Astrocyte of the cerebellum (primary cell): ENCODE data around the gene RNF167.

ENCODE experiments used
- DNase-seq: peaks from one replicate; pipeline ENCODE4 v3.0.0-alpha.2; 2011; ENCODE audit warnings: low read depth
- H3K4me3 ChIP-seq: 2 replicates; pipeline ENCODE4 v1.5.1; 2011; ENCODE audit warnings: mild to moderate bottlenecking, low read depth, low read length, moderate library complexity
- in situ Hi-C: cut with HindIII; loops from 2 replicates; pipeline ENCODE4 v1.10.0; 2017; ENCODE audit warnings: low sequenced_read_pairs
- TF ChIP-seq, protein P1 (sequence below): IDR thresholded peaks from 2 replicates; pipeline ENCODE4 v1.5.1; 2012; ENCODE audit warnings: low read length, low read depth, moderate library complexity, mild to moderate bottlenecking; ENCODE audit errors: missing control alignments

The RNF167 gene

DNA sequence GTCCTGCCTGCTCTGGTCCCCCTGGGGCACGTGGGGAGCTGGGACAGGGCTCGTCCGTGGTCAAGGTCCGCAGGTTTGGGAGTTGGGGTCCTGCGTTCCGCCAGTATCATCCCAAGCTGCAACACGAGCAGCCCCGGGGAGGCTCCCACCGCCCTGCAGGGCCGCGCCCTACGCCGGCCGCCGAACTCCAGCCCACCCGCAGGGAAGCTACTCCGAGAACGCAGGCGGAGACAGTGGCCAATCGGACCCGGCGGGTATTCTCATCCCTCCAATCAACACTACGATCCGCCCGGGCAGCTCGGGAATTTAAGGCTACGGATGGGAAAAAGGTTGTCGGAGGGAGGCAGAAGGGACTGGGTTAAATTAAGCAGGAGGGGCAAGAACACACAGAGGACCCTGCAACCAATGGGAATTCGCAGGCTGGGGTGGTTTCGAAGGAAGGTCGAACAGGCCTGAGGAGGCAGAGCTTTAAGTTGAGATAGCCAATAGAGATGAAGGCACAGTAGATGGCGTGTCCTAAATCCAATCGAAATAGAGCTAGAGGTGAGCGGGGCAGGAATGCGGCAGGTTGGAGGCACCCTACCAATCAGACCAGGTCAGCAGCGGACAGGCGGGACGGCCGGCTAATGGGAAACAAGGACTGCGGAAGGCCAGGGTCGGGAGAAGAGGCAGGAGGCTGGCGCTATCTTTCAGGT lies 26.9 kb downstream of the RNF167 start:
- TF ChIP-seq, protein P1, sequence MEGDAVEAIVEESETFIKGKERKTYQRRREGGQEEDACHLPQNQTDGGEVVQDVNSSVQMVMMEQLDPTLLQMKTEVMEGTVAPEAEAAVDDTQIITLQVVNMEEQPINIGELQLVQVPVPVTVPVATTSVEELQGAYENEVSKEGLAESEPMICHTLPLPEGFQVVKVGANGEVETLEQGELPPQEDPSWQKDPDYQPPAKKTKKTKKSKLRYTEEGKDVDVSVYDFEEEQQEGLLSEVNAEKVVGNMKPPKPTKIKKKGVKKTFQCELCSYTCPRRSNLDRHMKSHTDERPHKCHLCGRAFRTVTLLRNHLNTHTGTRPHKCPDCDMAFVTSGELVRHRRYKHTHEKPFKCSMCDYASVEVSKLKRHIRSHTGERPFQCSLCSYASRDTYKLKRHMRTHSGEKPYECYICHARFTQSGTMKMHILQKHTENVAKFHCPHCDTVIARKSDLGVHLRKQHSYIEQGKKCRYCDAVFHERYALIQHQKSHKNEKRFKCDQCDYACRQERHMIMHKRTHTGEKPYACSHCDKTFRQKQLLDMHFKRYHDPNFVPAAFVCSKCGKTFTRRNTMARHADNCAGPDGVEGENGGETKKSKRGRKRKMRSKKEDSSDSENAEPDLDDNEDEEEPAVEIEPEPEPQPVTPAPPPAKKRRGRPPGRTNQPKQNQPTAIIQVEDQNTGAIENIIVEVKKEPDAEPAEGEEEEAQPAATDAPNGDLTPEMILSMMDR: no peak
- peak; percentile 99 for DNase-seq
- in situ Hi-C loops: no loop called here
- peak overlapping the region; percentile 76 for H3K4me3 ChIP-seq

DNA sequence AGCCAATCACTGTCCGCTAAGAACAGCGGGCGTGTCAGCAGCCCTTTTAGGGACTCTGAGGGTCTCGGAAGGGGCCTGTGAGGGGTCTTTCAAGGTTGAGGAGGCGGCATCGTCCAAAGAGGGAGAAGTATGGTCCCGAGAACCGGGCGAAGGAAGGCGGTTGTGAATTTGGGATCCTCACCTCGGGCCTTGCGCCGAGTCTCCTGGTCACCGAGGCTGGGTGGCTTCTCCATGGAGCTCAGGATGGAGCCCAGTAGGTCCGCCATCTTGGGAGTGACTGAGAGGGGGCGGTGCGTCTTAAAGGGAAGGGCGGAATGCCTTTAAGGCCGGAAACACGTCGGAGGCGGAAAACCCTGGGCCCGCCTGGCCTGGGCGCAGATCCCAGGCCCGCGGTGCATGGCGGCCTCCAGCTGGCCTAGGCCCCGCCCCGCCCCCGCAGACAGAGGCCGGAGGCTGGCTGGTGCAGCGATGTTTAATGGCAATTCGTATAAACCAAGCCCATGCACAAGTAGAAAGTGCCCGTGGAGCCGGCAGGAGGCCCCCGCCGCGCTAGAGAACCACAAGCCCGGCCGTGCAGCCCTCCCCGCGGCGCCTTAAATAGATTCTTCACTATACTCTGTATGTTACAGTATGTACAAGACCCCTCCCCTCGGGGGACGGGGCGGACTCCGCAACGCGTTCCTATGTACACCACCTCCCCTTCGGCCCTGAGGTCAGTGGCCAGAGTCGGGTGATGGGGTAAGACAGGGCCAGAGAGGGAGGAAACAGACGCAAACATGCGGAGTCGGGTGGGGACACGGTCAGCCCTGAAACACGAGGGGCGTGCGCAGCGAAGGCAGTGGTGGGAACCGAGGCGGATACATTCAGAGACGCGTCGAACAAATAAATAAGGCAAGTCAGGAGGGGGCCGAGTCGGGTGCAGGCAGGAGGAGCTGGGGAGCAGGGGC lies 27.7 kb downstream of the RNF167 start, which contains the start of gene SPAG7:
Gene SPAG7 (minus strand): TSS at position 279 of the 947 bp plus-strand sequence. CDS start 13 bp downstream, at position 266.
- peak within 1 kb of the TSS; percentile 76 for H3K4me3 ChIP-seq
- TF ChIP-seq, protein P1: no peak
- in situ Hi-C loops: no loop called here
- DNase-seq: peak; percentile 95

DNA sequence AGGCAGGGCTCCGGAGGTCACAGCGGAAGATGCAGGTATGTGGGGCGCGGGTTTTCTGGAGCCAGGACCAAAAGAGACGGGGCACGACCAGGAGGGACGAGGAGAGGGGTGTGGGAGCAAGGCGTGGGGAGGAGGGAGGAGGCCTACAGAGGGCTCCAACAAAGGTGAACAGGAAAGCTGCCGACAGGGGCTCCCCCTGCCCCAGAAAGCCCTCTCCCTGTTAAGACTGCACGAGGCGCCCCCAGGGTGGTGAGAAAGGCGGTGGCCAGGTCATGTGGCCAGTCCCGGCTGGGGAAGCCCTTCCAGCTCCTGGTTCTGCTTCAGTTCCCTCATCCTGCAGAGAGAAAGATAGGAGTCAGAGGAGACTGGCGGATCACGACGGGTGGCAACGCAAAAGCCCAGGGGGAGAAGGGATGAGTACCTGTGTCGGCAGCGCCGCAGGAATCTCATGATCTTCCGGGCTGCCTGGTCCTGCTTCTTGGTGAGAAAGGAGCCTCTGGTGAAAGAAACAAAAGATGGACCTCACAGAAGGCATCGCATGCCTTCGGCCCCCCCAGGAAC lies 28.5 kb downstream of the RNF167 start:
- DNase-seq: no peak
- TF ChIP-seq, protein P1: no peak
- H3K4me3 ChIP-seq: peak overlapping the region; percentile 76
- in situ Hi-C loops: no loop called here

DNA sequence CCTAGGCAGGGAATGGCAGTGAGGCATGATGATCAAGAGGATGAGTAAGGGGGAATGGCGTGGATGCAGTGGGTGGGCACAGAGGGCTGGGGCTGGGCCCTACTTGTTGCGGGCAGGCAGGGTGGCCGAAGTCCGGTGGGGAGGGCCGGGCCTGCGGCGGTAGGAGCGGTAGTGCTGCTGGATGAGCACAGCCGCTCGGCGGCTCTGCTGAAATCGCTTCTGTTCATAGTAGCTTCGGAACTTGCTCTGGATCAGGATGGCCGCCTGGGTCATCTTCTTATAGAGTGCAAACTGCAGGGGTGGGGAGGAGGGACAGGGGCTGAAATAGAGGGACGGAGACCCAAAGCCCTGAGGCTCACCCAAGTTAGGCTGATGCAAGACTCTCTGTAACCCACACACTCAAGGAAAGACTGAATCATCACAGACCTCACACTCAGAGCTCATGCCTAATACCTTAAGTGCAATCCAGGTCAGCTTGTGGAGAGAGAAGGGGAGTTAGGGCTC lies 29.0 kb downstream of the RNF167 start:
- TF ChIP-seq, protein P1: no peak
- in situ Hi-C loops: no loop called here
- peak; percentile 83 for DNase-seq
- H3K4me3 ChIP-seq: peak overlapping the region; percentile 76

DNA sequence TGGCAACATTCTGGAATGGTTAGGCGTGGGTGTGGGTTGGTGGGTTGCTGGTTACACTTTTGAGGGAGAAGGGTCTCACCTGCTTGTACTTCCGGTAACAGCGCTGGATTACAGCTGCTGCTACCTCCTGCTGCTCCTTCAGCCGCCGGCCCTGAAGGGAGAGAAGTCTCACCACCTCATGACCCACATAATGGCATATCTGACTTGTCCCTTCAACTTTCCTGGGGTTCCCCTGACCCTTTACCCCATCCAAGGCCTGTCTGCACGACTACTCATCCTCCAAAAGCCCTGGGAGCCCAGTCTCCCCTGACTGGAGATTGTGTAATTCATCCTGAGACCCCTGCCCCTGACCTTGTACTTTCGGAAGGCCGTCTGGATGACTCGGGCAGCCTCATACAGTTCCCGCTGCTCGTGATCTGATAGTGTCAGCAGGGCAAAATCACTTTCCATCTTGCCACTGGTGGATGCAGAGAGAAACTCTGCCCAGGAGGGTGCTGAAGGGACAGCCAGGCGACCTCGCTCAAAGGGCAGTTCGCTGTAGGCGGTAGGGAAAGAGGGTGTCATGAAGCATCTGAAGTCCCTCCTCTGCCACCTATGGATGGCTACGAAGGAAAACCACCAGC lies 29.6 kb downstream of the RNF167 start:
- peak overlapping the region; percentile 76 for H3K4me3 ChIP-seq
- in situ Hi-C loops: no loop called here
- DNase-seq: no peak
- TF ChIP-seq, protein P1: no peak

DNA sequence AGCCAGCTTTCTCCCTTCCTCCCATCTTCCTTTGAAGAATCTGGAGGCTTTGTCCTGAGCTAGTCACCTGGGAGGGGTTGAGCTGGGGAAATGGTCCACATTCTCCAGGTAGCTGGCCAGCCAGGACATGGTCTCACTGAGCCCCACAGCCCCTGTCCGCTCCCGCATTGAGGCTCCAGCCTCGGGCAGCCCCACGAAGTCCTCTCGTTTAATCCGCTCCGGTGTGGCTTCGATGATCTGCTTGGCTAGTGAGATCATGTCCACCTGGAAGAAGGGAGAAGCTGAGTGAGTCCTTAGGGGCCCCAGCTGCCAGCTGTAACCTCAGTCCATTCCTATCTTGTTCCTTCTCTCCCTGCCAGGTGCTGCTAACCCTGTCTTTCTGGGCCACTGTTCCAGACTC lies 30.2 kb downstream of the RNF167 start:
- TF ChIP-seq, protein P1: no peak
- in situ Hi-C loops: no loop called here
- no peak overlapping the region for H3K4me3 ChIP-seq
- no peak for DNase-seq
